AG09309 (cell line): ENCODE measurements around the gene TINAGL1.
A peak's percentile ranks its signal among the peaks of the same experiment; 100 is the strongest.

ENCODE experiments used
- DNase-seq: peaks from one replicate; pipeline ENCODE4 v3.0.0-alpha.2; 2010; ENCODE audit warnings: low read depth
- H3K4me3 ChIP-seq: 2 replicates; pipeline ENCODE4 v1.5.1; 2011; ENCODE audit warnings: mild to moderate bottlenecking, low read depth, low read length, moderate library complexity; ENCODE audit not compliant: control insufficient read depth
- TF ChIP-seq, protein P1 (sequence below): IDR thresholded peaks from 2 replicates; pipeline ENCODE4 v1.5.1; 2011; ENCODE audit warnings: mild to moderate bottlenecking, low read depth, low read length, inconsistent platforms; ENCODE audit not compliant: insufficient read depth, control insufficient read depth; ENCODE audit errors: missing control alignments

TINAGL1 gene

DNA sequence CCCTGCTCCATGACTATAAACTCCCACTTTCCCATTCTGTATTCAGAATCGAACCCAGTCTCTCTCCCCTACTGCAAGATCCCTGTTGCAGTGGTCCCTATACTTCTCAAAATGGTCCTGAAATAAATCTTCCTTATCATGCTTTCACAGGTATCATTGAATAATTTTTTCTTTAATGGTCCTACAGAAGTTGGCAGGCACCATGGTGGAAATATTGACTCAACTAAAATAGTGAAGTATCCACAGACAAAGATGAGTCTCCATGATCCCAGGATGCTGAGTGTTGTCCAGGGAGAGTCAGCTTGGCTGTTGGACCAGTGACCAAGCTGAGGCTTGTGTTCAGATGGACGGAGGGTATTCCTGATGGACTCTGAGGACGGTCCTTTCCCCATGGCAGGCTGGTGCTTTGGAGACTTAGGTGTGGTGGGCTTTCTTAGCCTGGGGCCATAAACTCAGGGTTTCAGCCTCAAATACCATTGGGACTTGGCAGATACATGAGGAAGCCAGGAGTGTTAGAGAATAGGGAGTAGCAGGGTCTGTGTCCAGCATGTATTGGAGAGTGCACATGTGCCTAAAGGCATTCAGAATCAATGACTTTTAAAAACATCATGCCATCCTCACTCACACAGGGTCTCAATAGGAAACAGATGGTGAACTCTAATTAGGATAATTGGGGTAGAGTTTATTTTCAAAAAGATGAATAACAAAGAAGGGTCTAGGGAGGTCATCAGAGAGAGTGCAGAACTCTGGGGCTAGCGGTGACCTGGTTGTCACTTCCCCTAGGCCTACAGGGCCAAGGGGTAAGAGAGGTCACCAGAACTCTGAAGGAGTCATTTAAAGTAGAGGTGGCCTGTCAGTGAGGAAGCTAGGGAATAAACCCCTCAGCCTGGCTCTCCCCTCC, 19.8 kb downstream of the TINAGL1 start:
- no peak for DNase-seq
- no peak overlapping the region for H3K4me3 ChIP-seq
- TF ChIP-seq, protein P1, sequence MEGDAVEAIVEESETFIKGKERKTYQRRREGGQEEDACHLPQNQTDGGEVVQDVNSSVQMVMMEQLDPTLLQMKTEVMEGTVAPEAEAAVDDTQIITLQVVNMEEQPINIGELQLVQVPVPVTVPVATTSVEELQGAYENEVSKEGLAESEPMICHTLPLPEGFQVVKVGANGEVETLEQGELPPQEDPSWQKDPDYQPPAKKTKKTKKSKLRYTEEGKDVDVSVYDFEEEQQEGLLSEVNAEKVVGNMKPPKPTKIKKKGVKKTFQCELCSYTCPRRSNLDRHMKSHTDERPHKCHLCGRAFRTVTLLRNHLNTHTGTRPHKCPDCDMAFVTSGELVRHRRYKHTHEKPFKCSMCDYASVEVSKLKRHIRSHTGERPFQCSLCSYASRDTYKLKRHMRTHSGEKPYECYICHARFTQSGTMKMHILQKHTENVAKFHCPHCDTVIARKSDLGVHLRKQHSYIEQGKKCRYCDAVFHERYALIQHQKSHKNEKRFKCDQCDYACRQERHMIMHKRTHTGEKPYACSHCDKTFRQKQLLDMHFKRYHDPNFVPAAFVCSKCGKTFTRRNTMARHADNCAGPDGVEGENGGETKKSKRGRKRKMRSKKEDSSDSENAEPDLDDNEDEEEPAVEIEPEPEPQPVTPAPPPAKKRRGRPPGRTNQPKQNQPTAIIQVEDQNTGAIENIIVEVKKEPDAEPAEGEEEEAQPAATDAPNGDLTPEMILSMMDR: no peak

DNA sequence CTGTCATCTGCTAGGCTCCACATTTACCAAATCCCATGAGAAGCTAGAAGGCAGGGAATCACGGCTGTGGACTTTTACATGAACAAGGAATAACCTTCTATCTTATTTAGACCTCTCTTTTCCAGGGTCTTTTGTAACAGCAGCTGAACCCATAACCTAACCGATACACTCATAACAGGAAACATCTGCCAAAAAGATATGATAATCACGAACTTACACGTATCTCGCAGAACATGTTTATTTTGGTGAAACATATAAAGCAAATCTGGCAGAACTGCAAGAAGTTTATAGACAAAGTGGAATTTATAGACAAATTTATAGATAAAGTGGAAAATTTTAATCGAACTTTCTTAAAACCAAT, 20.4 kb downstream of the TINAGL1 start:
- H3K4me3 ChIP-seq: no peak overlapping the region
- TF ChIP-seq, protein P1: no peak
- DNase-seq: no peak

- no peak for DNase-seq
- TF ChIP-seq, protein P1: no peak
- no peak overlapping the region for H3K4me3 ChIP-seq
These were observed 22.7 kb downstream of the TINAGL1 start for GRCh38 chr1:31598980-31599379.

GRCh38 chr1:31600641-31601040, 24.3 kb downstream of the TINAGL1 start:
- no peak for DNase-seq
- no peak overlapping the region for H3K4me3 ChIP-seq
- TF ChIP-seq, protein P1: no peak

- no peak for DNase-seq
- no peak overlapping the region for H3K4me3 ChIP-seq
- TF ChIP-seq, protein P1: no peak
These were observed 25.8 kb downstream of the TINAGL1 start for GRCh38 chr1:31602081-31602480.

GRCh38 chr1:31605908-31606427, 29.7 kb downstream of the TINAGL1 start:
- H3K4me3 ChIP-seq: no peak overlapping the region
- peak; percentile 47 for DNase-seq
- TF ChIP-seq, protein P1: no peak
